Measurements from ENCODE around the gene NEBL.

NEBL gene

DNA sequence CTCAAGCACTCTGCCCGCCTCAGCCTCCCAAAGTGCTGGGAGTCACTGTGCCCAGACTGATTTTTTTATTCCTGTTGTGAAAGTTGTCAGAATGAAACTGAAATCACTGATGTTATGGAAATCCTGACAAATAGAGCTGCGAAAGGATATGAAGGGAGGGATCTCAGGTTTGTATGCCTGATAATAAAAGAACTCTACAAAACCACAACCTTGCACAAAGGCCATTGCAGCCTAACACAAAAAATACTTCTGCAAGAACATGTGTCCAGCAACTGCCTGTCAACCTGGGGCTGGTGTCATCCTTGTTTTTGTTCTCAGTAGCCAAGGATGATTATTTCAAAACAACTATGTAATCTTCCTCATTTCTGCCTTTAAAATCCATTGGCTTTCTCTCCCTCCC lies 126.1 kb downstream of the NEBL start:
- DNase-seq, result no peak

DNA sequence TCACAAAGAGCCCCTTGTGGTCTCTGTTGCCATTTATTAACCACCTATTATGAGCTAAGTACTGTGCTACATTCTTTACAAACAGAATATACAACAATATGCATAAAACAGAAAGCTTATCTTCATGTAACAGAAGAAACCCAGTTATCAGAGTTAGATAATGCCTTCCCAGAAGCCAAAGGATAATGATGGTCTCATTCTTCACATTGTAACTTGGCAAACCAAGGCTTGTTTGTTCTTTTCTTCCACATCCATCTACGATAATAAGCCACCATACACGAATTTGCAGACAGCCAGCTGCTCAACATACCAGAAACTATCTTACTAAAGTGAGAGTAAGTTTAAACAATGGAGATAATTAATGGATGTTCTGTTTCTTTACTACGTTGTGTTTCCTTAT lies 127.6 kb downstream of the NEBL start:
- peak; percentile 2 for DNase-seq

DNA sequence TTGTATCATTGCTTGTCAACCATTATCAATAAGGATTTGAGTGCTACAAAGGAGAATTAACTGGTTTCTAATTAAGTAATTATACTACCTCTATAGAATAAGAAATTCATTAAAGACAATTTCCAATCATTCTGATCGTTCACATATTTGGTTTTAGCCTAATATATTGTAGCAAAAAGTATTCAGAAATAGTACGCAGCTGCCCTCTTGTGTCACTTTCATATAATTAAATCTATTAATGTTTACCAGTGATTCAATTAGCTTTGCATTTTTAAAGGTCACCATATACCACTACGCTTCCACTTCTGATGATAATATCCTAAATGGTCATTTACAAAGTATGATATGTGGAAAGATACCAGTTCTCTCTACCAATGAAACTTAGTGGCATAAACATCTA lies 128.3 kb downstream of the NEBL start:
- peak; percentile 64 for DNase-seq

DNA sequence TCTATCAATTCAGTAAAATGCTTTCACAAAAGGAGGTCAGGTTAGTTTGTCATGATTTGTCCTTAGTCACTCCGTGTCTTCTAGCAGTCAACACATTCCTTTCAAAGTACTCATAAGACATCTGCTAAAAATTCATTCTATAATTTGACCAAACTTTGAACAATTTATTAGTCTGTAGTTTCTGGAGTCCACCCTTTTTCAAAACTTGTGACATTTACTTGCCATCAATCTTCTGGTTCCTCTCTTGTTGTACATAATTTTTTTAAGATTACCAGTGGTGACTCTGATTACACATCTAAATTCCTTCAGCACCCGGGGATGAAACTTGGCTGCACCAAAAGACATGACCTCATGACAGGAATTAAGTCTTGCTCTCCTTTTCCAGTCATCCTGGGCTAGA lies 130.1 kb downstream of the NEBL start:
- DNase-seq, result no peak

DNA sequence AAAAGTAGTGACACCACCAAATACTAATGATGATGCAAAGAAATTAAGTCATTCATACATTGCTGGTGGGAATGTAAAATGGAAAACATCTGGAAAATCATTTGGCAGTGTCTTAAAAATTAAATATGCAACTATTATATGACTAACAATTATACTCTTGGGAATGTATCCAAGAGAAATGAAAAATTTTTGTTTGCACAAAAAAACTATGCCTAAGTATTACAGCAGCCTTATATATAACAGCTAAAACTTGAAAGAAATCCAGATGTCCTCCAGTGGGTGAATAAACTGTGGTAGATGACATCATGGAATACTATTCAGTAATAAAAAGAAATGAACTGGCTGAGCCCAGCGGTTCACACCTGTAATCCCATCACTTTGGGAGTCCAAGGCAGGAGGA lies 132.0 kb downstream of the NEBL start:
- DNase-seq, result no peak

DNA sequence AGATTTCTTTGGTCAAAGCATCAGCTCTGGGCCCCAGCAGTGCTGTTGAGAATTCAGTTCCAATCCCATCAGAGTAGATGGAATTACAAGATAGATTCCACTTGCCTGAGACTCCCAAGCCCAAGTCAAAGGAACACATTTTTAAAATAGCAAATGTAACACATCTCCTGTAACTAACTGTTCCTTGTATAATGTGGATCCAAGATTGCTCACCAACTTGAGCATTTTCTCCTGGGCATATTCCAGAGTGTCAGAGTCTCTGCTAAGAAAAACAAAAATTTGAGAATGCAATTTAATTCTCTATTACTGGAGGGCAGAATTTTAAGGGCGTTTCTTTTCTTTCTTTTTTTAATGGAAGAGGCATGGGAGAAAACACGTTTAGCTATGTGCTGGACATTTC lies 136.7 kb downstream of the NEBL start:
- no peak for DNase-seq

DNA sequence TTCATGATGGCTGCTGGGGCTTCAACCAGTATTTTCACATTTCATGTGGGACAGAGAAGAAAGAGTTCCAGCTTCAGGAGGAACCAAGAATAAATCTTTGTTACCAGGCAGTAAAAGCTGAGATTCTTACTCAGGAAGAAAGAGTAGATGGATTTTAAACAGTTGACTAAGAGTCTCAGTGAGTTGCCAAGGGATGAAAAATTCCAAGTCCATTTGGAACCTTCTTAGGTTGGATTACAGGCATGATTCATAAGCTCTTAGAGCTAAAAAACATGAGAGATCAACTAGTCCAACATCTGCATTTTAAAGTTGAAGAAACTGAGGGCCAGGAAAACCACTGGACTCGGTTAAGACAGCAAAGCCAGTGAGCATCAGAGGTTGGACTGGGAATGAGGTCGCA lies 148.6 kb downstream of the NEBL start:
- no peak for DNase-seq

DNA sequence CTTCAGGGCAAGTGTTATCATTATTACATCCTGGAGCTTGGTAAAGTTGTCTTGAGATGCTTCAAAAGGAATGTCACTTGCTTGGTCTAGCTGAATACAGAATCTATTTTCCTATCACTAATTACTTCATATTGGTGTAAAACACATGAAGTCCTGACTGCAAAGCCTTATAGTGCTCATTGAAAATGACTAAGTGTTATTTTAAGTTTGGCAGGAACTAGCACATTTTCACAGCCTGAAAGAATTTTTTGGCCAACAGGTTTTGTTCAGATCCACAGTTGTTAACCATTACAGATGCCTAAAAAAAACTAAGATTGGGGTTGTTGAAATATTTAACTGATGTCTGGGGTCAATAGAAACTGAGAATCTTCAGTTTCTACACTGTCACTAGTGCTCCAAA lies 149.3 kb downstream of the NEBL start:
- no peak for DNase-seq

DNA sequence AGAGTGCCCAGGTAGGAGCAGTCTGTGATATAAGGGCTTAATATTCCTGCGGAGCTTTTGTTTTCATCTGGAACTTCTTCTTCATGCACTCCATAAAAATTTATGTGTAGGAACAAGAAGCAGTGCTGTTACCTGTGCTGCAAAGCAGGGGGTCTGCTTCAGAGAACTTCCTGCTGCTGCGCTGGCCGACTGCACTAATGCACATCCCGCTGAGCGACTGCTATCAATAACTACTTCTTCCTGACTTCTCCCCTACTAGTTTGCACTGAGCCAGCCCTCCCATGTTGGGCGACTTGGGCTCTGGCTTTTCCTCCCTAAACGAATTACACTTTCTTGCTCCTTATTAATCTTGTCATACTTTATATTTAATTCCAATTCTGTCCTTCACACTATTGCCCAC lies 150.3 kb downstream of the NEBL start:
- DNase-seq, result no peak

DNA sequence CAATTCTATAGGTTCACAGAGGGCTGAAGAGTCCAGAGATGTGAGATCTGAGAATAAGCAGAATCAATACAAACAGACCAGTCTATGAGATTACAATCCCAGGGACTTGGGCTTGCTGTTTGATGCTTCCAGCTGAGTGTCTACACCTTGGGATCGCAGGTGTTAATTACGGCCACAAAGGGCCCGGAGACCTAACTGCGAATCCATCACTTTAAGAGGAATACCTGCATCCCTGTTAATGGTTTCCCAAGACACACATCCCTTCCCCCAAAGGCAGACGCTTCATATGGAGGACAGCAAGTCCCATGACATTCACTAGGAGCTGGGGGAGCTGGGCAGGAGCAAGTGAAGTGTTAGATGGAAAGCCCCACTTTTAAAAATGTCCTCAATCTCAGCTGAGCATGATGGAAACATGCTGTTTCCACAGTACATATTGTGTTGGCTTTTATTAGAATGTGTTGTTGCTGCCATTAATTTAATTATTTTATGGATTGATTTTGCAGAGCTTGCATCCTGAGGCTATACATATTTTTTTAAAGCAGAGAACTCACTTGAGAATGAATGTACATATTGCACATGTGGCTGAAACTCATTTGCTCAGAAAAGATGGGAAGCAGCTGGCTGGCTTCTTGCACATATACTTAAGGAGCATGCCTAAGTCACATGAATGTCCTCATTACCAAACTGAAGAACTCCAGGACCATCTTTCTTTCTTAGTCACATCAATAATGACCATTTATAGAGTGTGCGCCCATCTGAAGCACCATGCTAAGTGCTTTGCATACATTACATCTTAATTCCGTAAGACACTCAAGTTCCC lies 151.3 kb downstream of the NEBL start:
- no peak for DNase-seq

DNA sequence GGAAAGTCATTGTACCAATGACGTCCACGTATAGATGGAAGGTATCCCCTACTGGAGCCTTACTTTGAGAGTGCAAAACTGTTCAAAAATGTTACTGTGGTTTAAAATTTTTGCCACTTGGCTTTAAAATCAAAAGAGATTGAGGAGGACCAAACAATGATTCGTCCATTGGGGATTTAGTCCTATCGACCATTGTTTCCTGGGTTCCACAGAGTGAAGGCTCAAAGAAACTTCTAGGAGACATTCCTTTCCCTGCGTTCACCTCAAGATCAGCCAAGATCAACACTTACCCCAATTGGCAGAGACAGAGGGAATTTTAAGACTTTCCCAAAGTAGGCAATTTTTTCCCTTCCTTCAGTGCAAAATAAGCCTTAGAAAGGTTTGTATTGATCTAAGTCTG lies 152.3 kb downstream of the NEBL start:
- DNase-seq, result no peak

DNA sequence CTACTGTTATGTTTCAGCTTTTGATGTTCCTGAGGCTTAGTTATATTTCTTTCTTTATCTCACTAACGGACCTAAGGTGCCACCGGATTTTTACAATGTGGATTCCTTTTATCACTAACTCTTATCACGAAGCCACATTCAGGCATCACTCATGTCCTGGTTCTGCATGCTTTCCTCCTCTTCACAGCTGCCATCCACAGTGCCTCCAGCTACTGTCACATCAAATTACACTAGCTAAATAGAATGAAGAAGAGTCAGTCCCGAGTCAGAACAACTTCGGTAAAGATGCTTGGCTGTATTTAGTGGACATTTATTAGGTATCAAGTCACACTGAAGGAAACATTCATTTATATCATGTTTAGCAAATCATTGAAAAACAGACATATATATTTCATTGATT lies 153.2 kb downstream of the NEBL start:
- no peak for DNase-seq

DNA sequence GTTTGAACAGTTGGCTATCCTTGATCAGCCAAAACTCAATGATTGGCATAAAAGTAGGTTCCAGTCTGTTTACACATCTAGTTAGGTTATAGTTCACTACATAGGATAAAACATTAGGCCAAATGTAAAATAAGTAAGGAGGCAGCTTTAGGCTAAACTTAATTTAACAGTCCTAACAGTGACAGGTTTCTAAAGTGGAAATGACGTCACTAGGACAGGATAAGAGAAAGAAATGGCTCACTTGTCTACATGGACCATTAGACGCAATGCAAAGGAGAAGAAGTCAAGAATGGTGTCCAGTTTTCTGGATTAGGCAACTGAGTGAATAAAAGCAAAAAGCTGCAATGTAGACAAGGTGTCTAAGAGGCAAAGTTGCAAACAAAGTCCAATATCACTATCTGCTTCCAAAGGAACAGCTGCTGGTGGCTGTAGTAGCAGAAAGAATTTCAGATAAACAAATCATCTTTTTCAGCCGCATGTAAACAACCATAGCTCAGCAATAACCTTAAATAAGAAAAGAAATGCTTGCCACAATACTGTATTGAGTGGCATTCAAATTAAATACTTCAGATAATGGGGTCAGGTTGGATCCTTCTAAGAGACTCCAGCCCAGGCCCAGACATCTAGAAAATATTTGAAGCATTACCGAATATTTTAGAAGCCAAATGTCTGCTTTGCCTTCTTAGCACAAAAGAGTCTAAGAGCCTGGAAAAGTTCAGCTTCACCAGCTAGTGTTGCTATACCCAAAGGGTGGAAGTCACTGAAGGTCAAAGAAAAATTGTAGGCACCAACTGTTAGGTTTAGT lies 154.2 kb downstream of the NEBL start:
- DNase-seq, result no peak

DNA sequence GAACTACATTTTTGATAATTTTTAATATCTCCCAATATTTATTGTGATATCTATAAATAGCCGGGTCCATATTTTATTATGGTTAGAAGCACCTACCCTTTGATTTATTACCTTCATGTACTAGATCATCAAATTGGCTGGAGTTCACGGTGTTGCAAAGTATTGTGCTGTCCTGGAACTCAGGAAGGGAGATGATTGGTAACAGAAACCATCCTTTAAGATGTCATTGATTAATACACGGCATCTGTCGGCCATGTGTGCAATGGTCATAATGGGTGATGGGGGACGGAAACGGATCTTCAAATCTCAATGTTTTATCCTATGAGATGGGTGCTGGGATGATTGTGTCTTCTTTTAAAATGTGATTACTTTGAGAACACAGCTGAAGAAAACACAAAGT lies 157.0 kb downstream of the NEBL start:
- no peak for DNase-seq

DNA sequence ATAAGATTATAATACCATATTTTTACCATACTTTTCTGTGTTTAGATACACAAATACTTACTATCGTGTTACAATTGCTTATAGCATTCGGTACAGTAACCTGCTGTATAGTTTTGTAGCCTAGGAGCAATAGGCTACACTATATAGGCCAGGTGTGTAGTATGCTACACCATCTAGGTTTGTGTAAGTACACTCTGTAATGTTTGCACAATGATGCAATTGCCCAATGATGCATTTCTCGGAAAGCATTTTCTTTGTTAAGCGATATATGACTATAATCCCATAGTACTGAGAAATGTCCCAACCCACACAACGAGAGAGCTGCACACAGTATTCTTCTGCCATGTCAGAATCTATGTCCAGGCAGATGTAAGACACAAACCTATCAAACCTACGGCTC lies 160.0 kb downstream of the NEBL start:
- DNase-seq, result no peak
